HepG2 (cell line): Measurements from ENCODE around the gene THPO. TPM values are rescaled to one million over a fixed set of nuclear protein-coding genes. Genes with fewer than 3 reads are reported as not detected.
A peak's percentile ranks its signal among the peaks of the same experiment; 100 is the strongest.

Experiments
- CBX5 ChIP-seq: sonication (generic); formaldehyde crosslinking; IDR thresholded peaks from 2 replicates; pipeline ENCODE4 v1.4.0; 2020; ENCODE audit warnings: missing genetic modification reagents, borderline replicate concordance
- ELF1 ChIP-seq: sonication (generic); formaldehyde crosslinking; IDR thresholded peaks from 2 replicates; pipeline ENCODE4 v1.4.0; 2020; ENCODE audit warnings: missing genetic modification reagents
- GABPA ChIP-seq, 2 experiments: IDR thresholded peaks; 2 replicates each; pipeline ENCODE4 v1.6.1; 2011 to 2016; ENCODE audit warnings: low read depth in 2 of 2, low read length in 1 of 2, missing biosample characterization in 1 of 2, missing genetic modification characterization in 1 of 2
- HCFC1 ChIP-seq: fragments of 150-350 bp; IDR thresholded peaks from 2 replicates; pipeline ENCODE4 v1.6.1; 2014; ENCODE audit warnings: low read depth, low read length
- PHF8 ChIP-seq: sonication (generic); formaldehyde crosslinking; IDR thresholded peaks from 2 replicates; pipeline ENCODE4 v1.5.0; 2020; ENCODE audit warnings: missing genetic modification reagents
- PITX1 ChIP-seq: sonication (generic); formaldehyde crosslinking; IDR thresholded peaks from 2 replicates; pipeline ENCODE4 v1.5.1; 2020; ENCODE audit warnings: mild to moderate bottlenecking, missing genetic modification reagents
- POLR2AphosphoS5 ChIP-seq: IDR thresholded peaks from 2 replicates; pipeline ENCODE4 v1.6.1; 2012; ENCODE audit warnings: low read depth, low read length
- RARA ChIP-seq: IDR thresholded peaks from 2 replicates; pipeline ENCODE4 v1.6.1; 2016; ENCODE audit warnings: missing genetic modification reagents, missing compliant biosample characterization
- SALL1 ChIP-seq: sonication (generic); formaldehyde crosslinking; IDR thresholded peaks from 2 replicates; pipeline ENCODE4 v1.8.0; 2022; ENCODE audit warnings: mild to moderate bottlenecking, missing genetic modification reagents
- SUZ12 ChIP-seq: fragments of 150-350 bp; IDR thresholded peaks from 2 replicates; pipeline ENCODE4 v1.6.1; 2014; ENCODE audit warnings: low read depth, low read length
- THAP11 ChIP-seq: IDR thresholded peaks from 2 replicates; pipeline ENCODE4 v1.6.1; 2016; ENCODE audit warnings: missing biosample characterization, missing genetic modification reagents
- ZNF143 ChIP-seq: sonication (generic); formaldehyde crosslinking; IDR thresholded peaks from 2 replicates; pipeline ENCODE4 v1.4.0; 2020; ENCODE audit warnings: missing genetic modification reagents
- ZNF18 ChIP-seq: sonication (generic); formaldehyde crosslinking; IDR thresholded peaks from 2 replicates; pipeline ENCODE4 v1.8.0; 2022; ENCODE audit warnings: mild to moderate bottlenecking, missing genetic modification reagents; ENCODE audit not compliant: insufficient replicate concordance
- ZNF772 ChIP-seq: sonication (generic); formaldehyde crosslinking; IDR thresholded peaks from 2 replicates; pipeline ENCODE4 v1.5.0; 2020; ENCODE audit warnings: mild to moderate bottlenecking, missing genetic modification reagents
- ZNF777 ChIP-seq: sonication (generic); formaldehyde crosslinking; IDR thresholded peaks from 2 replicates; pipeline ENCODE4 v1.4.0; 2020; ENCODE audit warnings: missing genetic modification reagents
- ZNF816 ChIP-seq: sonication (generic); formaldehyde crosslinking; IDR thresholded peaks from 2 replicates; pipeline ENCODE4 v1.8.0; 2022; ENCODE audit warnings: missing genetic modification reagents, mild to moderate bottlenecking, borderline replicate concordance
- ZNF850 ChIP-seq: sonication (generic); formaldehyde crosslinking; conservative IDR thresholded peaks from 2 replicates; pipeline ENCODE4 v1.9.0; 2021; ENCODE audit warnings: mild to moderate bottlenecking, missing genetic modification reagents
- polyA plus RNA-seq, 8 experiments: library from polyadenylated mRNA; depleted of rRNA in 3 of 8; stranded (reverse) in 7 of 8; unstranded in 1 of 8; fragments of >200 nt; fragmentation: Illumina TruSeq in 4 of 8; extraction: Trizol in 4 of 8; gene quantifications; 2 replicates each; pipeline versions ENCODE4 v1.2.1 to v1.2.3, GENCODE V29; 2011 to 2016; ENCODE audit warnings: low read depth in 4 of 8, missing spikeins in 1 of 8, mixed read lengths in 1 of 8; ENCODE audit not compliant: insufficient read depth in 1 of 8
- total RNA-seq, 5 experiments: library from RNA; depleted of rRNA; stranded (reverse); fragments of >200 nt; fragmentation: Illumina TruSeq; extraction: Trizol; gene quantifications; 2 replicates each; pipeline ENCODE4 v1.2.3, GENCODE V29; 2016; ENCODE audit warnings: low read depth in 1 of 5
- TF ChIP-seq, protein P1 (sequence below): sonication (generic); formaldehyde crosslinking; IDR thresholded peaks from 2 replicates; pipeline ENCODE4 v1.5.0; 2020; ENCODE audit warnings: mild to moderate bottlenecking, missing genetic modification reagents, borderline replicate concordance
- TF ChIP-seq, protein P2 (sequence below): sonication (generic); formaldehyde crosslinking; IDR thresholded peaks from 2 replicates; pipeline ENCODE4 v1.4.0; 2020; ENCODE audit warnings: mild to moderate bottlenecking, missing genetic modification reagents
- TF ChIP-seq, protein P3 (sequence below): IDR thresholded peaks from 2 replicates; pipeline ENCODE4 v1.6.1; 2016; ENCODE audit warnings: missing compliant biosample characterization, missing genetic modification reagents, borderline replicate concordance

THPO gene
- total and polyA plus RNA-seq, 2 of the 13 experiments (the other 11 are each of a cell fraction or from before 2014, with no cell fraction given), result 2.8 to 4.8 TPM

DNA sequence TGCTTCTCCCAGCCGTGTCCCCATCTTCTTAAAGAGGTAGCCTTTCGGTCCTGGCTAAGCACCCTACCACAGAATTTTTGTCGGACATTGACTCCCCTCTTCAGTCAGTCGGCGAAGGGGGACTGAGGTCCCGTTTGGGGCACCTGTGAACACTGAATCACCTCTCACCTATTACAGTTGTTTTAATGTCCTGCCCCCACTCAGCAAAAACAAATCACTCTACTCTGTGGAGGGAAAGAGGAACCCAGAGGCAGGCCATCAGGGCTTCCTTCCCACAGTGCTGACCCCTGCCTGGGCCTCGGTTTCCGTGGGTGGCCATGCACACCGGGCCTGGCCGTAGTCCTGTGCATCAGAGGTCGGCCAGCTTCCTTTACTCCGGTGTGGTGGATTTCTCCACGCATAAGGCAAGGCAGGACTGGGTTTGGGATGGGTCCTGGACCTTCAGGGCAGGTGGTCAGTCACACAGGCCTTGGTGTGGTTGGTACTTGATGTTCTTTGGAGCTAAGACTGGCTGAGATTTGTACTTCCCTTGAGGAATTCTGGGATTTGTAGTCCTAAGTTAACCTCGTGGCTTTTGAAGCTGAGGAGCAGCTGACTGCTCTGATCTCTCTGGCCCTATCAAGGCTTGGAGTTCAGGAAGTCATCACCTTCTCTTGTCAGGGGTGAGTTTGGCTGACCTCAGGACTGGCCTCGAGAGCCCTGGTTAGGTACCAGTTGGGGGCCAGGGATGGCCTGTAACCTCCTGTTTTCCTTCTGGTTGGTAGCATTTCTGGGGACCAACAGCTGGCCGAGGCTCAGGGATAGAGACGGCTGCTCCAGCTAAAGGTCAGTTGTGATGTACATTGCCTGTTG lies 41.2 kb downstream of the THPO start (continued):
- TF ChIP-seq, protein P1, sequence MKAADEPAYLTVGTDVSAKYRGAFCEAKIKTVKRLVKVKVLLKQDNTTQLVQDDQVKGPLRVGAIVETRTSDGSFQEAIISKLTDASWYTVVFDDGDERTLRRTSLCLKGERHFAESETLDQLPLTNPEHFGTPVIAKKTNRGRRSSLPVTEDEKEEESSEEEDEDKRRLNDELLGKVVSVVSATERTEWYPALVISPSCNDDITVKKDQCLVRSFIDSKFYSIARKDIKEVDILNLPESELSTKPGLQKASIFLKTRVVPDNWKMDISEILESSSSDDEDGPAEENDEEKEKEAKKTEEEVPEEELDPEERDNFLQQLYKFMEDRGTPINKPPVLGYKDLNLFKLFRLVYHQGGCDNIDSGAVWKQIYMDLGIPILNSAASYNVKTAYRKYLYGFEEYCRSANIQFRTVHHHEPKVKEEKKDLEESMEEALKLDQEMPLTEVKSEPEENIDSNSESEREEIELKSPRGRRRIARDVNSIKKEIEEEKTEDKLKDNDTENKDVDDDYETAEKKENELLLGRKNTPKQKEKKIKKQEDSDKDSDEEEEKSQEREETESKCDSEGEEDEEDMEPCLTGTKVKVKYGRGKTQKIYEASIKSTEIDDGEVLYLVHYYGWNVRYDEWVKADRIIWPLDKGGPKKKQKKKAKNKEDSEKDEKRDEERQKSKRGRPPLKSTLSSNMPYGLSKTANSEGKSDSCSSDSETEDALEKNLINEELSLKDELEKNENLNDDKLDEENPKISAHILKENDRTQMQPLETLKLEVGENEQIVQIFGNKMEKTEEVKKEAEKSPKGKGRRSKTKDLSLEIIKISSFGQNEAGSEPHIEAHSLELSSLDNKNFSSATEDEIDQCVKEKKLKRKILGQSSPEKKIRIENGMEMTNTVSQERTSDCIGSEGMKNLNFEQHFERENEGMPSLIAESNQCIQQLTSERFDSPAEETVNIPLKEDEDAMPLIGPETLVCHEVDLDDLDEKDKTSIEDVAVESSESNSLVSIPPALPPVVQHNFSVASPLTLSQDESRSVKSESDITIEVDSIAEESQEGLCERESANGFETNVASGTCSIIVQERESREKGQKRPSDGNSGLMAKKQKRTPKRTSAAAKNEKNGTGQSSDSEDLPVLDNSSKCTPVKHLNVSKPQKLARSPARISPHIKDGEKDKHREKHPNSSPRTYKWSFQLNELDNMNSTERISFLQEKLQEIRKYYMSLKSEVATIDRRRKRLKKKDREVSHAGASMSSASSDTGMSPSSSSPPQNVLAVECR, result peak; percentile 34; the same call in 1 of the 2 replicates
- TF ChIP-seq CBX5 (CRISPR knock-in tag) (peak; percentile 11; the same call in 1 of the 2 replicates), RARA (CRISPR knock-in tag) (0 out of 2 replicates have a peak, but pooled peaks have one; percentile 4), POLR2AphosphoS5 (no peak), SUZ12 (peak; percentile 27; the same call in 1 of the 2 replicates), ELF1 (CRISPR knock-in tag) (0 out of 2 replicates have a peak, but pooled peaks have one; percentile 38), GABPA (IDR thresholded peaks at IDR 0.05; ENCODE audit: low read depth, low read length) (no peak), GABPA (CRISPR knock-in tag; IDR thresholded peaks at IDR 0.05; ENCODE audit: low read depth) (peak; percentile 82), ZNF772 (peak; percentile 54; the same call in 1 of the 2 replicates), ZNF18 (CRISPR knock-in tag) (no peak), ZNF777 (CRISPR knock-in tag) (0 out of 2 replicates have a peak, but pooled peaks have one; percentile 31), ZNF816 (0 out of 2 replicates have a peak, but pooled peaks have one; percentile 25), SALL1 (peak; percentile 48), PHF8 (CRISPR knock-in tag) (peak; percentile 64), PITX1 (CRISPR knock-in tag) (0 out of 2 replicates have a peak, but pooled peaks have one; percentile 5), ZNF850 (CRISPR knock-in tag) (0 out of 2 replicates have a peak, but pooled peaks have one; percentile 67), THAP11 (CRISPR knock-in tag) (peak; percentile 97), HCFC1 (peak; percentile 60; the same call in 1 of the 2 replicates), ZNF143 (CRISPR knock-in tag) (peak; percentile 89)
- TF ChIP-seq, protein P2, sequence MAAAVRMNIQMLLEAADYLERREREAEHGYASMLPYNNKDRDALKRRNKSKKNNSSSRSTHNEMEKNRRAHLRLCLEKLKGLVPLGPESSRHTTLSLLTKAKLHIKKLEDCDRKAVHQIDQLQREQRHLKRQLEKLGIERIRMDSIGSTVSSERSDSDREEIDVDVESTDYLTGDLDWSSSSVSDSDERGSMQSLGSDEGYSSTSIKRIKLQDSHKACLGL (CRISPR knock-in tag), result 0 out of 2 replicates have a peak, but pooled peaks have one; percentile 27
- TF ChIP-seq, protein P3, sequence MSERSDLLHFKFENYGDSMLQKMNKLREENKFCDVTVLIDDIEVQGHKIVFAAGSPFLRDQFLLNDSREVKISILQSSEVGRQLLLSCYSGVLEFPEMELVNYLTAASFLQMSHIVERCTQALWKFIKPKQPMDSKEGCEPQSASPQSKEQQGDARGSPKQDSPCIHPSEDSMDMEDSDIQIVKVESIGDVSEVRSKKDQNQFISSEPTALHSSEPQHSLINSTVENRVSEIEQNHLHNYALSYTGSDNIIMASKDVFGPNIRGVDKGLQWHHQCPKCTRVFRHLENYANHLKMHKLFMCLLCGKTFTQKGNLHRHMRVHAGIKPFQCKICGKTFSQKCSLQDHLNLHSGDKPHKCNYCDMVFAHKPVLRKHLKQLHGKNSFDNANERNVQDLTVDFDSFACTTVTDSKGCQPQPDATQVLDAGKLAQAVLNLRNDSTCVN (CRISPR knock-in tag), result 0 out of 2 replicates have a peak, but pooled peaks have one; percentile 6
